GM18868 (cell line): ENCODE measurements around the gene ZNF26.

Experiments
- ATAC-seq: cut with Tn5 transposase; IDR thresholded peaks from one replicate; pipeline ENCODE4 v1.9.1; 2021; ENCODE audit warnings: mild to moderate bottlenecking, moderate library complexity; ENCODE audit not compliant: unreplicated experiment

ZNF26 gene

DNA sequence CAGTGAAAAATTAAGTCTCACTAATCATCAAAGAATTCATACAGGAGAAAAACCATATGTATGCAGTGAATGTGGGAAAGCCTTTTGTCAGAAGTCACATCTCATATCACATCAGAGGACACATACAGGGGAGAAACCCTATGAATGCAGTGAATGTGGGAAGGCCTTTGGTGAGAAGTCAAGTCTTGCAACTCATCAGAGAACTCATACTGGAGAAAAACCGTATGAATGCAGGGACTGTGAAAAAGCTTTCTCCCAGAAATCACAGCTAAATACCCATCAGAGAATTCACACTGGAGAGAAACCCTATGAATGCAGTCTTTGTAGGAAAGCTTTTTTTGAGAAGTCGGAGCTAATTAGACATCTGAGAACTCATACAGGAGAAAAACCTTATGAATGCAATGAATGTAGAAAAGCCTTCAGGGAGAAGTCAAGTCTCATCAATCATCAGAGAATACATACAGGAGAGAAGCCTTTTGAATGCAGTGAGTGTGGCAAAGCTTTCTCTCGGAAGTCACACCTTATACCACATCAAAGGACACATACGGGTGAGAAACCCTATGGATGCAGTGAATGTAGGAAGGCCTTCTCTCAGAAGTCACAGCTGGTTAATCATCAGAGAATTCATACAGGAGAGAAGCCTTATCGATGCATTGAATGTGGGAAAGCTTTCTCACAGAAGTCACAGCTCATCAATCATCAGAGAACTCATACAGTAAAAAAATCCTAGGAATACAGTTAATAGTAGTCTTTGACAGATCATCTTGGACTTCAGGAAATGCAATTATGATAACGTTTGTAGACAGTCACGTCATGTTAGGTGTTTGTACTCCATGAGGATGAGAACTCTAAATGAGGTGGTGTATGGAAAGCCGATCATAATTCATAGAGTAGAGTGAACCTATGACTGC is 72.3 kb downstream of the ZNF26 start:
- no peak for ATAC-seq

DNA sequence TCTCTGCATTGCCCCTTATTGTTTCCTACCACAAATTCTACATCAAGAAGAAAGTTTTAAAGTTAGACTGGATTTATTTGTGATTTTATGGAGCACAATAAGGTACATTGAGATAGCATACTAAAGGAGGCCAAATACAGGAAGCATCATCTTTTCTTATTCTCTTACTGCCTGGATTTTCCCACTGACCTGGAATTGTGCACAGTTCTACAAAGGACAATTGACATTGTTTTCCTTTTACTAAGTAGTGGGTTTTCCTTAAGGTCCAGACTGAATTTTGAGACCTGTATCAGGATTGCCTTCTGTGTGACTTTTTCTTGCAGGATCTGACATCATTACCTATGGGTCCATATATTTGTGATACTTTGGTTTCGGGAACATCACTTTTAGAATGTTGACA is 75.8 kb downstream of the ZNF26 start:
- no peak for ATAC-seq

DNA sequence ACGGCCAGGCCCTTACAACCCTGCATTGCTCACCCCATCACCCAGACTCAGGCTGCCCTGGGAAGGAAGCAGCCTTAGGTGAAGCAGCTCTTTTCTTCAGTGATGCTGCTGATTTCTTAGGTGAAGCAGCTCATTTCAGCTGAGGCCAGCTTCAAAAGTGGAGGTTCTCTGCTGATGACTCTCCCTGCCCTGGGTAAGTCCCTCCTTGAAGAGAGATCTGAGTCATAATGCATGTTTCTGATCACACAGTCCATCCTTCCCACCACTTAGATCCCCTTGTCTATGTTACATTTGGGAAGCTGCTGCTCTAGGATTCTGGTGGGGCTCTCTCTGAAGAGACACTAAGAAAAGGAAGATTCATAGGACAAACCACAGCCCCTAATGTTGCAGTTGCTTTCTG is 77.4 kb downstream of the ZNF26 start:
- no peak for ATAC-seq

DNA sequence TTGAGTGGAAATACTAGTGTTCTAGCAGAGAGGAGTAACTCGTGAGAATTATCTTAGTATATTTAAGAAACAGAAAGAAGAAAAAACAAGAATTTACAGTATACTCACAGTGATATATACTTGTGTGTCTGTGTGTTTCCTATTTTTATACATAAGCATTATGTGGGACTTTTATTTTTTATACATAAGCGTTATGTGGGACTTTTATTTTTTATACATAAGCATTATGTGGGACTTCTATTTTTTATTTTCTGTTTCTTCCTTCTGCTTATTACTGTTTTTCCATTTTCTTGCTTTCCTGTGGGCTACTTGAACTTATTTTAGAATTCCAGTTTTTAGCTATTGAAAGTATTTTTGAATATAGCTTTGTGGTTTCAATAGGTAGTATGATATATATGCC is 87.7 kb downstream of the ZNF26 start:
- no peak for ATAC-seq
